Neural cell (in vitro differentiated cells): ENCODE results near the gene SHISA5. TPM values are rescaled to one million over a fixed set of nuclear protein-coding genes. Genes with fewer than 3 reads are reported as not detected.
"Not testable (repeated sequence)": the region's sequence is repeated elsewhere in the genome, so short reads cannot be mapped to it uniquely, and the experiment has no call there.

Experiments
- H2AFZ ChIP-seq: fragments of 200-600, 300-800 bp; sonication (generic), shearing (Covaris generic); 2 replicates; pipeline ENCODE4 v1.6.0; 2014; ENCODE audit warnings: low read depth, mild to moderate bottlenecking, antibody characterized with exemption, low read length, moderate library complexity
- H3F3A ChIP-seq: fragments of 200-600 bp; shearing (Covaris generic); 2 replicates; pipeline ENCODE4 v1.6.1; 2016; ENCODE audit warnings: mild to moderate bottlenecking, moderate library complexity, mixed read lengths, antibody characterized with exemption, low read length; ENCODE audit not compliant: insufficient read depth, poor library complexity, severe bottlenecking
- H3K27ac ChIP-seq: fragments of 200-600, 300-800 bp; sonication (generic), shearing (Covaris generic); 2 replicates; pipeline ENCODE4 v1.5.1; 2014; ENCODE audit warnings: mild to moderate bottlenecking, low read length, moderate library complexity
- H3K27me3 ChIP-seq: fragments of 300-800, 200-600 bp; sonication (generic), shearing (Covaris generic); 2 replicates; pipeline ENCODE4 v1.6.0; 2014; ENCODE audit warnings: mild to moderate bottlenecking, low read depth, low read length, moderate library complexity; ENCODE audit not compliant: insufficient read depth
- H3K36me3 ChIP-seq: fragments of 300-800, 200-600 bp; sonication (generic), shearing (Covaris generic); 2 replicates; pipeline ENCODE4 v1.5.1; 2014; ENCODE audit warnings: mild to moderate bottlenecking, antibody characterized with exemption, low read length, moderate library complexity; ENCODE audit not compliant: insufficient read depth
- H3K4me2 ChIP-seq: fragments of 300-800, 200-600 bp; sonication (generic), shearing (Covaris generic); 2 replicates; pipeline ENCODE4 v1.6.0; 2014; ENCODE audit warnings: mild to moderate bottlenecking, low read length
- H3K4me3 ChIP-seq: fragments of 300-800, 200-600 bp; sonication (generic), shearing (Covaris generic); 2 replicates; pipeline ENCODE4 v1.5.1; 2014; ENCODE audit warnings: mild to moderate bottlenecking, low read length, moderate library complexity
- H3K79me2 ChIP-seq: fragments of 200-600 bp; shearing (Covaris generic); replicated peaks from 2 replicates; pipeline ENCODE4 v1.6.0; 2014; ENCODE audit warnings: mild to moderate bottlenecking, low read length, moderate library complexity; ENCODE audit not compliant: insufficient read depth
- H3K9ac ChIP-seq: fragments of 300-800, 200-600 bp; sonication (generic), shearing (Covaris generic); 2 replicates; pipeline ENCODE4 v1.6.1; 2016; ENCODE audit warnings: mild to moderate bottlenecking, low read length, mixed read lengths
- H3K9me2 ChIP-seq: fragments of 200-600 bp; shearing (Covaris generic); 2 replicates; pipeline ENCODE4 v1.6.1; 2016; ENCODE audit warnings: mild to moderate bottlenecking, low read length, mixed read lengths; ENCODE audit not compliant: insufficient read depth
- H3K9me3 ChIP-seq: fragments of 200-600, 300-800 bp; sonication (generic), shearing (Covaris generic); 2 replicates; pipeline ENCODE4 v1.6.1; 2016; ENCODE audit warnings: mild to moderate bottlenecking, mixed run types, low read length, moderate library complexity, mixed read lengths
- H4K20me1 ChIP-seq: fragments of 200-600 bp; shearing (Covaris generic); 2 replicates; pipeline ENCODE4 v1.6.1; 2016; ENCODE audit warnings: mild to moderate bottlenecking, mixed run types; ENCODE audit not compliant: insufficient read depth
- CTCF ChIP-seq: fragments of 450-650 bp; IDR thresholded peaks from 2 replicates; pipeline ENCODE4 v1.5.1; 2014; ENCODE audit warnings: antibody characterized with exemption, mild to moderate bottlenecking, moderate library complexity; ENCODE audit not compliant: poor library complexity, severe bottlenecking
- EP300 ChIP-seq: fragments of 450-650 bp; conservative IDR thresholded peaks from 2 replicates; pipeline ENCODE4 v1.6.1; 2014; ENCODE audit warnings: antibody characterized with exemption, mild to moderate bottlenecking, moderate library complexity; ENCODE audit not compliant: poor library complexity, severe bottlenecking
- EZH2 ChIP-seq: fragments of 200-600, 300-800 bp; shearing (Covaris generic), sonication (generic); IDR thresholded peaks from 2 replicates; pipeline ENCODE4 v1.6.1; 2014; ENCODE audit warnings: antibody characterized with exemption, low read length, borderline replicate concordance, mild to moderate bottlenecking; ENCODE audit not compliant: insufficient read depth, poor library complexity, severe bottlenecking
- RAD21 ChIP-seq: fragments of 450-650 bp; conservative IDR thresholded peaks from 2 replicates; pipeline ENCODE4 v1.6.1; 2014; ENCODE audit warnings: antibody characterized with exemption, mild to moderate bottlenecking, moderate library complexity
- REST ChIP-seq: IDR thresholded peaks from 2 replicates; pipeline ENCODE4 v1.6.1; 2012; ENCODE audit warnings: borderline replicate concordance
- SMC3 ChIP-seq: fragments of 450-650 bp; conservative IDR thresholded peaks from 2 replicates; pipeline ENCODE4 v1.6.1; 2014; ENCODE audit warnings: antibody characterized with exemption, mild to moderate bottlenecking, moderate library complexity; ENCODE audit not compliant: poor library complexity
- polyA plus RNA-seq: library from polyadenylated mRNA; depleted of rRNA; stranded (reverse); fragments of >200 nt; gene quantifications from 2 replicates; pipeline ENCODE4 v1.2.3, GENCODE V29; 2014

The SHISA5 gene
- polyA plus RNA-seq, 1 donor from 2014 or later = 121 TPM

DNA sequence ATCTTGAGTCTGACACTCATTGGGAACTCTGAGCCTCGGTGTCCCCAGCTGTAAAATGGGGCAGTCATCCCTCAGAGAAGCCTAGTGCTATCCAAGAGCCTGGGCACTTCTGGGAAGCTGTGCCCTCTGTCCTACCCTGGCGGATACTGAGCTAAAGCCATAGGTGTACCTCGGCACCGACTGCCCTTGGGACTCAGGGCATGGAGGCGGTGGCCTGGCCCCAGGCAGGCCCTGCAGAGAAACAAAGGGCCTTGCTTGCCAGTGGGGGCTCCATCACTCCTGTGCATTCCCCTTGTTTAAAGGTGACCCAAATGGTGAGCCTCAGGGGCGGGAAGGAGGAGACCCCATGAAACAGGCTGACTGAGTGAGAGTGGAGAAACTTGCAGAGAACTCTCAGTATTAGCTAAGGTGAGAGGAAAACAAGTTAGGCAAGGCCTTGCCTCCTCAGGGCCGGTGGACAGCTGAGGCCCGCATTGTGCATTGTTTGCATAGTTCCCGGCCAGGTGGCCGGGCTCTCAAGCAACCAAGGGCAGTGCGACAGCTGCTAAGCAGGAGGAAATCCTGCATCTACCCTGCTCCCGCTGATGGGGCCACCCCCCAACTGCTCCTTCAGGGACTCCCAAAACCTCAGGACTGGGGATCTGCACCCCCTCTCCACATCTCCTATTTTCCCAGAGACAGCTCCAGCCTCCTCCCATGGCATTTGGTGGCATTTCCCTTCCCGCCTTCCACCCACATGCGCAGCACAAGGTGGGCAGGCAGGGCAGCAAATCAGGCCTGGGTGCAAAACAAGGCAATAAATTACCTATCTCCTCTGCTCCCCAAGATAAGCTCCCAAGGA is 48.4 kb upstream of the SHISA5 start:
- Histone ChIP-seq H3F3A (no peaks in the 10 kb centered on the region), H3K9me2 (no peaks in the 10 kb centered on the region), H3K4me3 (no peak overlapping the region), H2AFZ (no peak overlapping the region), H4K20me1 (no peaks in the 10 kb centered on the region), H3K27ac (no peak overlapping the region), H3K79me2 (no peaks in the 10 kb centered on the region), H3K4me2 (no peak overlapping the region), H3K9ac (no peak overlapping the region), H3K9me3 (no peaks in the 10 kb centered on the region), H3K36me3 (no peaks in the 10 kb centered on the region), H3K27me3 (no peaks in the 10 kb centered on the region)
- TF ChIP-seq EZH2 (no peak), REST (no peak)

DNA sequence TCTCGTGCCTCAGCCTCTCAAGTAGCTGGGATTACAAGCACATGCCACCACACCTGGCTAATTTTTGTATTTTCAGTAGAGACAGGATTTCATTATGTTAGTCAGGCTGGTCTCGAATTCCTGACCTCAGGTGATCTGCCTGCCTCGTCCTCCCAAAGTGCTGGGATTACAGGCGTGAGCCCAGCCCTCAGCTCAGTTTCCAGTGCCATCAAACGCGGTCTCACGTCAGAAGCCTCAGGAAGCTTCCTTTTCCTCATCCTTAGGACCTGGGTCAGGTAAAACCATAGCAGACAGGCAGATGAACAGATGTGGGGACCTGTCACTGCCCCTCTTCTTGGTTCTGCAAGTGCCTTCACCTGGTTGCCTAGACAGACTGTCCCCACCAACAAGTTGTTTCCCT is 47.7 kb upstream of the SHISA5 start:
- H3K27ac ChIP-seq, H3K27me3 ChIP-seq, H3K9me2 ChIP-seq, H3K9ac ChIP-seq, H3K4me3 ChIP-seq, H3K4me2 ChIP-seq, H3K36me3 ChIP-seq, H2AFZ ChIP-seq, H3F3A ChIP-seq, H3K79me2 ChIP-seq, H4K20me1 ChIP-seq, H3K9me3 ChIP-seq: not testable (repeated sequence)

DNA sequence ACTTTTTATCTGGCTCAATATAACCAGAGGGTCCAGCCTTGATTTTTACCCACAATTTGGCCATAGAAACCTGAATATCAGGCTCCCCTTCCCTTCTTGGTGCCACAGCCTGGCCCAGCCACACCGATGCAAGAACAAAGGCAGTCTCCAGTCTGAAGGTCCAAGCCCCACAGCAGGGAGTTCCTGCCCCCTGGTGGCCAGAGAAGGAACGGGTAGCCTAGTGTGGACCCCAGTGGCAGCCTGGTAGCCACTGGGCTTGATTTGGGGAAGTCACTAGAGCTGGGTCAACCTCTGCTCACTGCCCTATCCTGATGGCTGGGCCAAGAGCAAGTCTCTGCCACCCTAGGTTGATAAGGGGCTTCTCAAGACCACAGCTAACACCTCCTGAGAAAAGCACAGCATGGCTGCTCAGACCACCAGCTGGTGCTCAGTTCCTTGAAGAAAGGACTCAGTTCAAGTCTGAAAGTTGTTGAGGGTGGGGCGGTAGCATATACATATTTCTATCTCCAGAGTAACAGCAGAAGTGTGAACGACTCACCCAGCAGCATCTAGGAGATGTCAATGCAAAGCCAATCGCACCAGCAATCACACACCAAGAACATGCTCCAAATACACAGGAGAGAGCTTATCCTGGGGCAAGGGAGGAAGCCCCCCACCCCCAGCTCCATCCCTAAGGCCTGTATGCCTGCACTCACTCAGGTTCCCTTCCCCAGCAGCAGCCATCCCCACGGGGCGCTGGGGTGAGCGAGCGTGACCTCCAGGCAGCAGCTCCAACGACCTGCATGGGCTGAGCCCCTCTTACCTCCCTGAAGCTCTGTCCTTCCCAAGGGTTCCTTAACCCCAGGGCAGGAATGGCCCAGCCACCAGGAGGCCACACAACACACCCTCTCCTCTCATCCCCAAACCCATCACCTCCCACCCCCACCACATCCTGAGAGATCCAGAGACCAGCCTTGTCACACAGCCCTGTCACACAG is 45.0 kb upstream of the SHISA5 start:
- Histone ChIP-seq H3K36me3 (no peaks in the 10 kb centered on the region), H3F3A (no peaks in the 10 kb centered on the region), H3K4me2 (no peak overlapping the region), H2AFZ (no peak overlapping the region), H4K20me1 (no peaks in the 10 kb centered on the region), H3K9ac (no peak overlapping the region), H3K79me2 (no peaks in the 10 kb centered on the region), H3K4me3 (no peak overlapping the region), H3K9me3 (no peaks in the 10 kb centered on the region), H3K27me3 (no peaks in the 10 kb centered on the region), H3K27ac (no peak overlapping the region), H3K9me2 (no peaks in the 10 kb centered on the region)
- TF ChIP-seq RAD21 (peak; percentile 32), SMC3 (peak; percentile 48), CTCF (peak; percentile 55), EP300 (no peak)
